Muscle layer of duodenum (tissue), 2 donors: Measurements from ENCODE around the gene BARHL2.
A peak's percentile ranks its signal among the peaks of the same experiment; 100 is the strongest.

ENCODE experiments used
- H3K27ac ChIP-seq: one replicate; pipeline ENCODE4 v1.7.0; 2013; ENCODE audit warnings: mild to moderate bottlenecking, low read length
- H3K27me3 ChIP-seq: one replicate; pipeline ENCODE4 v1.7.0; 2013; ENCODE audit warnings: low read depth, mild to moderate bottlenecking, control low read depth, low read length
- H3K36me3 ChIP-seq, 2 donors: one replicate each; pipeline ENCODE4 v1.7.0; 2013; ENCODE audit warnings: low read length in 2 of 2, control low read depth in 1 of 2, mild to moderate bottlenecking in 1 of 2; ENCODE audit not compliant: insufficient read depth in 2 of 2, control insufficient read depth in 1 of 2
- H3K4me1 ChIP-seq, 2 donors: one replicate each; pipeline ENCODE4 v1.7.0; 2013; ENCODE audit warnings: low read length in 2 of 2, mild to moderate bottlenecking in 2 of 2, control low read depth in 1 of 2, moderate library complexity in 1 of 2; ENCODE audit not compliant: insufficient read depth in 2 of 2, control insufficient read depth in 1 of 2
- H3K4me3 ChIP-seq, 2 donors: one replicate each; pipeline ENCODE4 v1.7.0; 2013; ENCODE audit warnings: low read length in 2 of 2, low read depth in 1 of 2, mild to moderate bottlenecking in 1 of 2
- H3K9me3 ChIP-seq, 2 donors: one replicate each; pipeline ENCODE4 v1.7.0; 2013; ENCODE audit warnings: low read length in 2 of 2, control low read depth in 1 of 2, mild to moderate bottlenecking in 1 of 2; ENCODE audit not compliant: control insufficient read depth in 1 of 2
- donor health status: healthy.

Gene BARHL2

GRCh38 chr1:90730243-90731022, 13.3 kb upstream of the BARHL2 start:
- Histone ChIP-seq H3K4me3 (no peak overlapping the region), H3K27me3 (peaks cover 66% of the 10 kb centered on the region)

GRCh38 chr1:90729504-90730242, 12.6 kb upstream of the BARHL2 start:
- no peak overlapping the region for H3K4me3 ChIP-seq
- peaks cover 74% of the 10 kb centered on the region for H3K27me3 ChIP-seq
- no peaks in the 10 kb centered on the region for H3K9me3 ChIP-seq
- H3K4me1 ChIP-seq = peaks cover 11 to 36% of the 10 kb centered on the region in 2 donors
- H3K36me3 ChIP-seq = no peaks in the 10 kb centered on the region
- no peak overlapping the region for H3K27ac ChIP-seq

More at GRCh38 chr1:90730243-90731022, 13.3 kb upstream of the BARHL2 start:
- no peaks in the 10 kb centered on the region for H3K36me3 ChIP-seq
- H3K4me1 ChIP-seq = peaks cover 10 to 28% of the 10 kb centered on the region in 2 donors
- no peaks in the 10 kb centered on the region for H3K9me3 ChIP-seq
- H3K27ac ChIP-seq = no peak overlapping the region

- no peaks in the 10 kb centered on the region for H3K9me3 ChIP-seq
- no peak overlapping the region for H3K27ac ChIP-seq
- peaks cover 11 to 45% of the 10 kb centered on the region in 2 donors for H3K4me1 ChIP-seq
- H3K27me3 ChIP-seq = peaks cover 83% of the 10 kb centered on the region
- H3K36me3 ChIP-seq = no peaks in the 10 kb centered on the region
- H3K4me3 ChIP-seq = no peak overlapping the region
These were observed 11.6 kb upstream of the BARHL2 start for GRCh38 chr1:90728502-90729287.

GRCh38 chr1:90727917-90728501, 10.9 kb upstream of the BARHL2 start:
- Histone ChIP-seq H3K4me1 (peaks cover 11 to 47% of the 10 kb centered on the region in 2 donors), H3K36me3 (no peaks in the 10 kb centered on the region), H3K9me3 (no peaks in the 10 kb centered on the region), H3K27me3 (peaks cover 90% of the 10 kb centered on the region), H3K4me3 (no peak overlapping the region), H3K27ac (no peak overlapping the region)

GRCh38 chr1:90726986-90727480, 9.9 kb upstream of the BARHL2 start:
- Histone ChIP-seq H3K27me3 (peaks cover 94% of the 10 kb centered on the region), H3K4me3 (no peak overlapping the region), H3K4me1 (peaks cover 11 to 47% of the 10 kb centered on the region in 2 donors), H3K27ac (no peak overlapping the region), H3K9me3 (no peaks in the 10 kb centered on the region), H3K36me3 (no peaks in the 10 kb centered on the region)

- no peaks in the 10 kb centered on the region for H3K36me3 ChIP-seq
- no peak overlapping the region for H3K27ac ChIP-seq
- peaks cover 11 to 47% of the 10 kb centered on the region in 2 donors for H3K4me1 ChIP-seq
- peaks cover 91% of the 10 kb centered on the region for H3K27me3 ChIP-seq
- H3K4me3 ChIP-seq = peak overlapping the region; percentile 38 to 54
- H3K9me3 ChIP-seq = no peaks in the 10 kb centered on the region
These were observed 9.4 kb upstream of the BARHL2 start for GRCh38 chr1:90726425-90726985.

- peak overlapping the region; percentile 38 to 54 for H3K4me3 ChIP-seq
- H3K36me3 ChIP-seq = no peaks in the 10 kb centered on the region
- H3K27ac ChIP-seq = no peak overlapping the region
- no peaks in the 10 kb centered on the region for H3K9me3 ChIP-seq
- H3K27me3 ChIP-seq = peaks cover 85% of the 10 kb centered on the region
- peaks cover 11 to 47% of the 10 kb centered on the region in 2 donors for H3K4me1 ChIP-seq
These were observed 8.7 kb upstream of the BARHL2 start for GRCh38 chr1:90725657-90726424.

GRCh38 chr1:90724926-90725656, 8.0 kb upstream of the BARHL2 start:
- Histone ChIP-seq H3K27me3 (peaks cover 84% of the 10 kb centered on the region), H3K36me3 (no peaks in the 10 kb centered on the region), H3K4me3 (peak overlapping the region; percentile 38 to 54), H3K27ac (no peak overlapping the region), H3K4me1 (peaks cover 11 to 43% of the 10 kb centered on the region in 2 donors), H3K9me3 (peaks cover 0 to under 1% of the 10 kb centered on the region in 2 donors)

GRCh38 chr1:90724361-90724760, 7.3 kb upstream of the BARHL2 start:
- Histone ChIP-seq H3K4me1 (peaks cover 11 to 37% of the 10 kb centered on the region in 2 donors), H3K27me3 (peaks cover 84% of the 10 kb centered on the region), H3K4me3 (no peak overlapping the region), H3K36me3 (no peaks in the 10 kb centered on the region), H3K27ac (no peak overlapping the region), H3K9me3 (peaks cover 0 to 4% of the 10 kb centered on the region in 2 donors)
